ENCODE data around the gene BBIP1.
A peak's percentile ranks its signal among the peaks of the same experiment; 100 is the strongest.
"Not testable (repeated sequence)": the region's sequence is repeated elsewhere in the genome, so short reads cannot be mapped to it uniquely, and the experiment has no call there.

BBIP1 gene

DNA sequence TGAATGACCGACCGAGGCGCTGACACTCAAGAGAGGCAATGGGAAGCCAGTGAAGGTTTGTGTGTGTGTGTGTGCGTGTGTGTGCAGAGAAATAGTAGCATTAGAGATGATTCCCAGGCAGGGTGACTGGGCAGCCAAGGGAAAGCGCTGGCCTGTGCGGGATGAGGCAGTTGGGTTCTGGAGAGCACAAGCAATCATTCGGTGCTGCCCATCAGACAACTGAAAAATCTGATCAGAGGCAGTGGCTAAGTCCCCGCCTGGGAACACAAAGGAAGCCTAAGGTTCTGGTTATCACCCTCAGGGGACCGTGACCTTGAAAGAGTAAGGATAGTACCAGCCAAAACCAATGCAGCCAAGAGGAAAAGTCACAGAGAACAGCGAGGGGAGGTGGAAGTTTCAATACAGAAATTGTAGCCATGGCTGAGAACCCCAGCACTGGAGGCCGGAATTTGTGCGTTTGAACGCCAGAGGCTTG lies 48.1 kb downstream of the BBIP1 start:
- Histone ChIP-seq H3K9ac (ENCODE audit: low read length in 2 of 2) (peak overlapping the region; percentile 77 to 86), H3K27me3 (ENCODE audit: control insufficient read depth in 1 of 2, insufficient read depth in 2 of 2, low read length in 2 of 2) (no peaks in the 10 kb centered on the region), H3K9me3 (ENCODE audit: control insufficient read depth in 2 of 2, low read length in 2 of 2) (no peaks in the 10 kb centered on the region), H3K4me1 (ENCODE audit: control insufficient read depth, insufficient read depth, low read length) (peaks cover 14% of the 10 kb centered on the region), H3K36me3 (ENCODE audit: control insufficient read depth in 2 of 2, insufficient read depth in 2 of 2, low read length in 2 of 2) (peaks cover 0 to under 1% of the 10 kb centered on the region in 2 donors), H3K27ac (ENCODE audit: low read length) (peak overlapping the region; percentile 87), H3K4me3 (ENCODE audit: low read length in 2 of 2) (peak overlapping the region; percentile 69 to 83)

DNA sequence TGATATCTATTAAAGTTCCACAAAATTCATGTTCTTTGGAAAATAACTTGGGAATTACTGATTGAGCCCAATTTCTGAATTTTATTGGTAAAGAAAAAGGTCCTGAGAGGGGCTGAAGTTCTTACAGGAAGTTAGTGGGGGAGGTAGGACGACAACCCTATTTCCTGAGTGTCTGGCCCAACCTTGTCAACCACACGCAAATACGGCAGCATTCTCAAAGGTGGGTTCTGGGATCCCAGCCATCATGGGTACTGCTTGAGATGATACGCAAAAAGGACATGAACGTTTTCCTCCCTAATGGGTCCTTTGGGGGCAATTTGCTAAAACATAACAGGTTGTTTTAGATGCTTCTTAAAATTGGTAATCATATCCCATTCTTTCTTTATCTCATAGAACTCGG lies 50.0 kb downstream of the BBIP1 start:
- Histone ChIP-seq H3K27ac (ENCODE audit: low read length) (no peak overlapping the region), H3K4me1 (ENCODE audit: control insufficient read depth, insufficient read depth, low read length) (peaks cover 17% of the 10 kb centered on the region), H3K36me3 (ENCODE audit: control insufficient read depth in 2 of 2, insufficient read depth in 2 of 2, low read length in 2 of 2) (no peaks in the 10 kb centered on the region), H3K9ac (ENCODE audit: low read length in 2 of 2) (no peak overlapping the region), H3K9me3 (ENCODE audit: control insufficient read depth in 2 of 2, low read length in 2 of 2) (no peaks in the 10 kb centered on the region), H3K4me3 (ENCODE audit: low read length in 2 of 2) (no peak overlapping the region), H3K27me3 (ENCODE audit: control insufficient read depth in 1 of 2, insufficient read depth in 2 of 2, low read length in 2 of 2) (no peaks in the 10 kb centered on the region)

DNA sequence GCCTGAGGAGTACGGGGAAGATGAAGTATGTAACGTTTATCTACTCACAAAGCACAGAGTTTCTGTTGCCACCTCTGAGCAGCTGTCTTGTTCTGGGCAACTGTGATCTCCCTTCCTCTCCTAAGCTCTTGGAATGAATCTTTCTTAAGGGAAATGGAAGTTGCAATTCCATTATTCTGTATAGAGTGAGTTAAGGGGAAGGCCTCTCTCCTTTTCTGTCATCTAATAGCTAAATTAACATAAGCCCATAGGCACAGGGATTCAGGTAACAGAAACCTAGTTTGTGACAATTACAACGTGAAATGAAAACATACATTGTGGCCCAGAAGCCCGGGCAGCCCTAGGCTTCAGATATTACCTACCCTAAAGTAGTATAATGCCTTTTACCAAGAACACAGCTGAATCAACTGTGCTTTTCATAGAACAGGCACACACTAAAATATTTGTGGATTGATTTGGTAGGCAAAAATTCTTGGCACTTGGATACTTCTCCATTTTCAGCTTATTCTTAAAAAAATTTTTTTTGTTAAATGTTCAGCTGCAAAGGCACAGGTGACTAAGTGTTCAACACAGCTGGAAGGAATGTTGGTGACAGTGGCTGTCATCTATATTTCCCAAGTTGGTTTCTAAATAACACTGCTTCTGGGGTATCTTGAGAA lies 51.0 kb downstream of the BBIP1 start:
- H3K9ac ChIP-seq (ENCODE audit: low read length in 2 of 2) = no peak overlapping the region
- H3K4me3 ChIP-seq (ENCODE audit: low read length in 2 of 2) = no peak overlapping the region
- H3K36me3 ChIP-seq (ENCODE audit: control insufficient read depth in 2 of 2, insufficient read depth in 2 of 2, low read length in 2 of 2) = no peaks in the 10 kb centered on the region
- H3K27ac ChIP-seq (ENCODE audit: low read length) = no peak overlapping the region
- H3K9me3 ChIP-seq (ENCODE audit: control insufficient read depth in 2 of 2, low read length in 2 of 2) = no peaks in the 10 kb centered on the region
- H3K4me1 ChIP-seq (ENCODE audit: control insufficient read depth, insufficient read depth, low read length) = peaks cover 16% of the 10 kb centered on the region
- no peaks in the 10 kb centered on the region for H3K27me3 ChIP-seq (ENCODE audit: control insufficient read depth in 1 of 2, insufficient read depth in 2 of 2, low read length in 2 of 2)

DNA sequence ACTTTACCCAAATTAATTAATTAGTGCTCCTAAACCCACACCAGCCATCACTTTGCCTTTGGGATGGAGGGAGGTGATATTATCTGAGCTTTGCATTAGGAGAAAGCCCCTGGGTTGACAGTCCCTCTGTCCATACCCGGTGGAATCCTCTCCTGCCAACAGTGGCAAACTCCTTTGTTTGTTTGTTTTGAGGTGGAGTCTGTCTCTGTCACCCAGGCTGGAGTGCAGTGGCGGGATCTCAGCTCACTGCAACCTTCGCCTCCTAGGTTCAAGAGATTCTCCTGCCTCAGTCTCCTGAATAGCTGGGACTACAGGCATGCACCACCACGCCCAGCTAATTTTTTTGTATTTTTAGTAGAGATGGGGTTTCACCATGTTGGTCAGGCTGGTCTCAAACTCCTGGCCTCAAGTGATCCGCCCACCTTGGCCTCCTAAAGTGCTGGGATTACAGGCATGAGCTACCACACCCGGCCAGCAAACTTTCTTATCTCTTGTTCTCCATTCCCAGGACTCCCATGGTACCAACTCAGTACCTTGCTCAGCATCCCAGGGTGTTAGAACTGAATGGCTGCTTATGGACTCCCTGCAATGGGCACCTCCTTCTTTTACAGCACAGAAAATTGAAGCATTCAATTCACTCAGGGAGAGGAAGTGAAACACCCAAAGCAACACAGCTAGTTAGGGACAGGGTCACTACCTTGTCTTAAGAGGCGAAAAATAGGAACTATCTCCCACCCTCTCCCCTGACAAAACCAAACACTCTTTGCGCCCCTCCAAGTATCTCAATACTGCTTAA lies 51.8 kb downstream of the BBIP1 start:
- not testable (repeated sequence) for H3K27ac ChIP-seq (ENCODE audit: low read length); H3K9ac ChIP-seq (ENCODE audit: low read length in 2 of 2); H3K36me3 ChIP-seq (ENCODE audit: control insufficient read depth in 2 of 2, insufficient read depth in 2 of 2, low read length in 2 of 2); H3K27me3 ChIP-seq (ENCODE audit: control insufficient read depth in 1 of 2, insufficient read depth in 2 of 2, low read length in 2 of 2); H3K9me3 ChIP-seq (ENCODE audit: control insufficient read depth in 2 of 2, low read length in 2 of 2); H3K4me3 ChIP-seq (ENCODE audit: low read length in 2 of 2)
- peaks cover 16% of the 10 kb centered on the region for H3K4me1 ChIP-seq (ENCODE audit: control insufficient read depth, insufficient read depth, low read length)

DNA sequence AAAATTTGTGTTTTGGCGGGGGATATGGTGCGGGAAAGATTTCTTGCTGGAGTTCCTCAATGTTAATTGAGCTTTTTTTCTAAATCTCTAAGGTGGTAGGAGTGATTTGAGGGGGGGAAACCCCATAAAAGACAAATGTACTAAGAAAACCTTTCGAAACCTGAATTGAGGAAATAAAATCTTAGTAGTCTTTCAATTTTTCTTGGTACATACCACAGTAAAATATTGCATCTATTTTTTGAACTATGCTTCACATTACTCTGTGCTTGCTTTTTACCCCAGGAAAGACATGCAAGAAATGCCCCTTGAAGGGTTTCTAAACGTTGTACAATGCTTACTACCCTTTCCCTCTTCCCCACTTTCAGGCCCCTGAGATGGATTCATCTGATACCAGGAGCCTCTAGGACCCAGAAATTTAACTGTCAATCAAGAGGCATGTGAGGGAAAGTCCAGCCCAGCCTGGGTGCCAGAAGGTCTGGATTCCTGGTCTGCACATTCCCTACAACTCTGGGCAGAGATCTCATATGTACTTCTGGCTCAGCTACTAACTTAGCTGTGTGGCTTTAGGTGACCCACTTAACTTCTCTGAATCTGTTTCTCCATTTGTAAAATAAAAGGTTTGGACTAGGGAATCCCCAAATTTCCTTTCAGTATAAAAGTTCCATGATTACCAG lies 53.0 kb downstream of the BBIP1 start:
- no peaks in the 10 kb centered on the region for H3K27me3 ChIP-seq (ENCODE audit: control insufficient read depth in 1 of 2, insufficient read depth in 2 of 2, low read length in 2 of 2)
- H3K9ac ChIP-seq (ENCODE audit: low read length in 2 of 2) = no peak overlapping the region
- H3K4me1 ChIP-seq (ENCODE audit: control insufficient read depth, insufficient read depth, low read length) = peaks cover 11% of the 10 kb centered on the region
- no peaks in the 10 kb centered on the region for H3K36me3 ChIP-seq (ENCODE audit: control insufficient read depth in 2 of 2, insufficient read depth in 2 of 2, low read length in 2 of 2)
- no peaks in the 10 kb centered on the region for H3K9me3 ChIP-seq (ENCODE audit: control insufficient read depth in 2 of 2, low read length in 2 of 2)
- no peak overlapping the region for H3K4me3 ChIP-seq (ENCODE audit: low read length in 2 of 2)
- no peak overlapping the region for H3K27ac ChIP-seq (ENCODE audit: low read length)

DNA sequence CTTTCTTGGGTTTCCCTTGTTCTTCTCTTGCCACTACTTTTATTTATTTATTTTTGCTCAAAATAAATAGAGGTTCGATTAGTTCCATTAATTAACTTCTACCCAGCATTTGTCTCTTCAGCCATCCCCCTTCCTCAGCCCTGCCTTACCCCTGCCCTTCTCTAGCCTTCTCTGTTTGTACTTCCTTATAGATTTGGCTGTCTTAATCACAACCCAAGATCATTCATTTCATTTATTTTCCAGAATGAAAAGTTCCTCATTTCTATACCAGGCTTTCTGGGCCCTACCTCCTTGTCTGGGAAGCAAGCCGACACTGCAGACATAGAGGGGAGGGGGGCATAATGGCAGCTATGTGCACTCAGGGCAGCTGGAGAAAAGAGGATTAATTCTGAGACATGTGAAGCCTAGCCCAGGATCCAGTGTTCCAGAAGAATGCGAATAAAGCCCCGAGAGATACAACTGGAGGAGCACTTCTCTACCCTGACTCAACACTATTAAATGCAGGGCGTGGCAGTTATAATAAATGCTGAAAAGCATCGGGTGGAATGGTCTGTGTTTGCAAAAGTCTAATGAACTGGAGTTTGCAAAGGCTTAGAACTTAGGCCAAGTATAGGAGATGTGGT lies 53.7 kb downstream of the BBIP1 start:
- H3K9ac ChIP-seq (ENCODE audit: low read length in 2 of 2) = no peak overlapping the region

DNA sequence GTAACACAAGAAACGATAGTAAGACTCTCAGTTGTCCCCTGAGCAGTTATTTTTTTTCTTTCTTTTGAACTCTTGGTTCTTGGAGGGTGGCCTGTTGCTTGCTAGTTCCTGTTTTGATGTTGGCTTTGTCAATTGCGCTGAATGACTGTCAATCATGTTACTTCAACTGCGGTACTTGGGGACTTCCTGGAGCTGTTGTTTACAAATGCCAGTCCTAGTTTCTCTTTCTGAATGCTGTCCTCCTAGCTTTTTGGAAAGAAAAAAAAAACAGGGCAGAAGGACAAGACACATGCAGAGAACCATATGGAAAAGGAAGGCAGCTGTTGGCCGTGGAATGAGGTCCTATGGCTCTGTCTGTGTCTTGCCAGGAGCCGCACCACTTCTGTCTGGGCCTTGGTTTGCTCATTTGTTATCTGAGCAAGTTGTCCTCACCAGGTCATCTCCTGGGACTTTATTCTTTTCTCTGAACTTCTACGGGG lies 54.3 kb downstream of the BBIP1 start:
- H3K4me3 ChIP-seq (ENCODE audit: low read length in 2 of 2) = no peak overlapping the region
- H3K4me1 ChIP-seq (ENCODE audit: control insufficient read depth, insufficient read depth, low read length) = peaks cover 11% of the 10 kb centered on the region
- no peaks in the 10 kb centered on the region for H3K27me3 ChIP-seq (ENCODE audit: control insufficient read depth in 1 of 2, insufficient read depth in 2 of 2, low read length in 2 of 2)
- H3K9me3 ChIP-seq (ENCODE audit: control insufficient read depth in 2 of 2, low read length in 2 of 2) = no peaks in the 10 kb centered on the region
- no peaks in the 10 kb centered on the region for H3K36me3 ChIP-seq (ENCODE audit: control insufficient read depth in 2 of 2, insufficient read depth in 2 of 2, low read length in 2 of 2)
- peak overlapping the region; percentile 6 for H3K27ac ChIP-seq (ENCODE audit: low read length)
- no peak overlapping the region for H3K9ac ChIP-seq (ENCODE audit: low read length in 2 of 2)

More for the DNA sequence above, 53.7 kb downstream of the BBIP1 start:
- H3K27me3 ChIP-seq (ENCODE audit: control insufficient read depth in 1 of 2, insufficient read depth in 2 of 2, low read length in 2 of 2) = no peaks in the 10 kb centered on the region
- H3K9me3 ChIP-seq (ENCODE audit: control insufficient read depth in 2 of 2, low read length in 2 of 2) = no peaks in the 10 kb centered on the region
- peak overlapping the region; percentile 6 for H3K27ac ChIP-seq (ENCODE audit: low read length)
- peaks cover 7% of the 10 kb centered on the region for H3K4me1 ChIP-seq (ENCODE audit: control insufficient read depth, insufficient read depth, low read length)
- no peak overlapping the region for H3K4me3 ChIP-seq (ENCODE audit: low read length in 2 of 2)
- H3K36me3 ChIP-seq (ENCODE audit: control insufficient read depth in 2 of 2, insufficient read depth in 2 of 2, low read length in 2 of 2) = no peaks in the 10 kb centered on the region

DNA sequence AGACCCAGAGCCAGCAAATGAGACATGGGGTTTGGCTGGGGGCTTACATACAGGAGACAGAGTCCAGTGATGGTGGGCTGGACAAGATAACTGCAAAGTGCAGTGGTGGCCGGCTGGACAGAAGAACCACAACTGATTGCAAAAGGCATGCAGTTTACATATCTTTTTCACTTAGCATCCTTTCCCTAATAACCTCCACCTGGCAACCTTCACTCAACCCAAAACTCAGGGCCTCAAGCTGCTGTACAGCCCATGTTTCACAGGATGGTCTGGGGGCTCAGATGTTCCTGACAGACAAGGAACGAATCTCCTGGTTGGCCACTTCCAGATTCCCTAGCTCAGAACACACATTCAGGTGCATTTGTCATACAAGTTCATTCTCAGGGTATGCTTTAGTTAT lies 55.0 kb downstream of the BBIP1 start:
- Histone ChIP-seq H3K9ac (ENCODE audit: low read length in 2 of 2) (no peak overlapping the region), H3K4me1 (ENCODE audit: control insufficient read depth, insufficient read depth, low read length) (peaks cover 14% of the 10 kb centered on the region), H3K27me3 (ENCODE audit: control insufficient read depth in 1 of 2, insufficient read depth in 2 of 2, low read length in 2 of 2) (no peaks in the 10 kb centered on the region), H3K36me3 (ENCODE audit: control insufficient read depth in 2 of 2, insufficient read depth in 2 of 2, low read length in 2 of 2) (no peaks in the 10 kb centered on the region), H3K4me3 (ENCODE audit: low read length in 2 of 2) (no peak overlapping the region), H3K9me3 (ENCODE audit: control insufficient read depth in 2 of 2, low read length in 2 of 2) (no peaks in the 10 kb centered on the region), H3K27ac (ENCODE audit: low read length) (no peak overlapping the region)

DNA sequence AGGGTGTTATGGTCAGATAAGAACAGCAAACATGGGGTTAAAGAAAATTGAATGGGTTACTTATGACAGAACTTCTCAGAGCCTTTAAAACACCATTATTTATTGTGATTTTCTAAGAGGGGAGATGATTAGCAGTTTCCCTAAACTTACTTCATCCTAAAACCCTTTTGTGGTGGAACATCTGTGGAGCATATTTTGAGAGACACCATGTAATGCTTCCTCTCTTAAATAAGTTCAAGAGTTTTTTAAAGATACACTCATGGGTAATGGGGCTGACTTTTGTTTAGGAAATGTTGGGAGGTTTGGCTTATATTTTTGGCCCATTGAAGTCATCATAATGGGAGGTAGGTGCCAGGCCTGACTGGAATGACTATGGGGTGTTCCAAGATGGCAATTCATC lies 55.6 kb downstream of the BBIP1 start:
- Histone ChIP-seq H3K9ac (ENCODE audit: low read length in 2 of 2) (no peak overlapping the region), H3K4me1 (ENCODE audit: control insufficient read depth, insufficient read depth, low read length) (peaks cover 14% of the 10 kb centered on the region), H3K9me3 (ENCODE audit: control insufficient read depth in 2 of 2, low read length in 2 of 2) (no peaks in the 10 kb centered on the region), H3K27me3 (ENCODE audit: control insufficient read depth in 1 of 2, insufficient read depth in 2 of 2, low read length in 2 of 2) (no peaks in the 10 kb centered on the region), H3K27ac (ENCODE audit: low read length) (no peak overlapping the region), H3K36me3 (ENCODE audit: control insufficient read depth in 2 of 2, insufficient read depth in 2 of 2, low read length in 2 of 2) (no peaks in the 10 kb centered on the region), H3K4me3 (ENCODE audit: low read length in 2 of 2) (no peak overlapping the region)

DNA sequence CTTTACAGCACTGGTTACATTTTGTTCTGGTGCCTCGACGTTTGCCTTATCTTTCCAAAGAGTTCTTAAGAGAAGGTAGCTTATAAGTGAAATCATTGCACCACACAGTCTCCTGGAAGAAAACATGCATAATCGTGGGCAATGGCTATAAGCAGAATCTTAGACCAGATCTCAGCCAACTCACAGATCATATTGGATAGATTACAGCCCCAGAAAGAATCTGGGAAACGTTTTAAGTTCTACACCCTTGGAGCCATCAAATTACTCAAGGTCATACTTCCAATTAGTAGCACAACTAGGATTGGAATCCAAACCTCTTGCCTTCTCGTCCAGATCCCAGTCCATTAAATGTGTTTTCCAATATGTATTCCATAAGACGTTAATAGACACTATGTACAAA lies 56.0 kb downstream of the BBIP1 start:
- Histone ChIP-seq H3K9ac (ENCODE audit: low read length in 2 of 2) (no peak overlapping the region), H3K9me3 (ENCODE audit: control insufficient read depth in 2 of 2, low read length in 2 of 2) (no peaks in the 10 kb centered on the region), H3K27me3 (ENCODE audit: control insufficient read depth in 1 of 2, insufficient read depth in 2 of 2, low read length in 2 of 2) (no peaks in the 10 kb centered on the region), H3K4me1 (ENCODE audit: control insufficient read depth, insufficient read depth, low read length) (peaks cover 14% of the 10 kb centered on the region), H3K4me3 (ENCODE audit: low read length in 2 of 2) (no peak overlapping the region), H3K27ac (ENCODE audit: low read length) (no peak overlapping the region), H3K36me3 (ENCODE audit: control insufficient read depth in 2 of 2, insufficient read depth in 2 of 2, low read length in 2 of 2) (no peaks in the 10 kb centered on the region)
